Left kidney (tissue), 2 donors: Measurements from ENCODE around the gene MTMR3. TPM values are rescaled to one million over a fixed set of nuclear protein-coding genes. Genes with fewer than 3 reads are reported as not detected.

ENCODE experiments used
- DNase-seq: peaks from one replicate; pipeline ENCODE4 v3.0.0-alpha.2; 2013
- polyA plus RNA-seq: library from polyadenylated mRNA; unstranded; fragments of 120-200 nt; gene quantifications from one replicate; pipeline ENCODE4 v1.2.1, GENCODE V29; 2013; ENCODE audit not compliant: insufficient read length

MTMR3 gene
- polyA plus RNA-seq, 1 donor: 47.7 TPM

DNA sequence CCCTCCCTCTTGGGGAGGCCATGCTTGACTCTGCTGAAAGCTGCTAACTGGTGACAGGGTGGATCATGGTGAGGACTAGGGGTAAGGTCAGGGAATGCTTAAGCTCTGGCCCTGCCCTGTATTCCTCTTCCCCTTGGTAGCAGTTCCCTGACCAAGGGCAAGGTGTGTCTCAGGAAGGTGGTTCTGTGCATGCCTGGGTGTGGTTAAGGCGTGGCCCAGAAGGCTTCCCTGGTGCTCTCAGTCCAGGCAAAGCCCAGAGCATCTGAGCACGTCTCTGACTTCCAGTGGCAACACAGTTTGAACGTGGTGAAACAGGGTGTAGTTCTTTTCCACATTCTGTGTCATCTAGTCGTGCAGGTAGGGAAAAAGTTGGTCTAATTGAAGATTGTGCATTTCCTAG lies 144.2 kb downstream of the MTMR3 start:
- no peak for DNase-seq

DNA sequence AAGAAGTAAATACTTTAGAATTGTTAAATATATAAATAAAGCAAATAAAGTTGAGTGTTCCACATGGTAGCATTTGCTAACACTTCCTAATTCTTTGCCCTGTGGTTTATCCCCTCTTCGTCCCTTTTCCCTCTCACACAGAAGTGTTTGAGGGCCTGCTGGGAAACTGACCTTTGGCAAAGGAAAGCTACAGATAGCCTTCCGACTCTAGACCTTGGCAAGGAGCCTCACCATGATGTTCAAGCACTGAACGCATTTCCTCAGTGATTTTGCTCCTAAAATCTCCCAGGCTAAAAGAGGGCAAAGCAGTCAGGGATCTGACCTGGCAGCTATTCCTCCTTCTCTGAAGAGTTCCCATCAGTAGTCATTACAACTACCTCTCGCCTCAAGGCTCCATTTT lies 144.8 kb downstream of the MTMR3 start:
- DNase-seq: no peak

DNA sequence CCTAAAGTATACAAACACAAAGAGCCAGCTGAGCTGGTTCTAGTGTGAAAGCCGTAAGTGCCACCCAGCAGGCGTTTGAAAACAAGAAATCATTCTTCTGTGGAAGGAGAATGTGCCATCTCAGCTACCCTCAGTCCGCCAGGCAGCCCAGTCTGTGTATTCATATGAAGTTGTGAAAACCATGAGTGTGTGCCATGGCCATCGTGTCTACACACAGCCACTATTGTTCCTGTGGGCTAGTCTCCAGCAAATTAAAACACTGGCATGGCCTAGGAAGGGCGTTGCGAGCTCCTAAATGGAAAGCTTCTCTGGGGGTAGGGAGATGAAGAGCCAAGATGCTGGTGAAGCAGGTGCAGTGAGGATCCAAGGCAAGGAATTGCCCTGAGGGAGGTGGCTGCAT lies 145.8 kb downstream of the MTMR3 start:
- DNase-seq: no peak

DNA sequence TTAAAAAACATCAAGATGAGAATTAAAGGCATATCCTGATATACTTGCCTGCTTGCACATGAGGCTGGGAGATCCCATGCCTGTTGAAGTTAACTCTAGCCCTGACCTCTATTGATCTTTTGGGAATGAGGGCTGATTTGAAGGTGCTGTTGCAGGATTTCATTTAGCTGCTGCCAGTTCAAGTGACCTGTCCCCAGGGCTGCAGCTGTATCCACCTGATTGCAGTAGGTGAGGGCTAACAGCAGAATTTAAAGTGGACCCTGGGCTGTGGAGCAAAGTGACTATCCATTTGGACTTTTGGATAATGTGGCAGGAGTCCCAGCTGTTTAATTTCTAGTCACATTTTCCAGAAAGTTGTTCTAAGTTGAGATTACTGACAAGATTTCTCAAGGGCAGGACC lies 146.5 kb downstream of the MTMR3 start:
- no peak for DNase-seq

DNA sequence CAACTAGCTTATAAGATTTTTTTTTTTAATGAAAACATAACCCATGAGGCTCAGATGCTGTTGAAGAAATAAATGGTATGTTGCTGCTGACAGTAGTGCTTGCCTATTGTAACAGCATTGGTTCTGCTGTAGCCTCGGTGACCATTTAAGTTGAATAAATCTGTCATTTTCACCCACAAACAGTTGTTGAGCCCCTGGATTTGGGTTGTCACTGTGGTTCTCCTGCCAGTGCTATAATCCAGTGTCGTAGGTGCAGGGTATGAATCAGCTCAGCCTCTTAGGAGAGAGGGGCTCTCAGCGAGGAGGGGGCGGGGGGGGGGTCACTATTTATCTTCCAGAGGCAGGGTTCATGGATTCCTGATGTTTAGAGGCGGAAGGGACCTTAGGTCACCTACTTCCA lies 147.4 kb downstream of the MTMR3 start:
- no peak for DNase-seq

DNA sequence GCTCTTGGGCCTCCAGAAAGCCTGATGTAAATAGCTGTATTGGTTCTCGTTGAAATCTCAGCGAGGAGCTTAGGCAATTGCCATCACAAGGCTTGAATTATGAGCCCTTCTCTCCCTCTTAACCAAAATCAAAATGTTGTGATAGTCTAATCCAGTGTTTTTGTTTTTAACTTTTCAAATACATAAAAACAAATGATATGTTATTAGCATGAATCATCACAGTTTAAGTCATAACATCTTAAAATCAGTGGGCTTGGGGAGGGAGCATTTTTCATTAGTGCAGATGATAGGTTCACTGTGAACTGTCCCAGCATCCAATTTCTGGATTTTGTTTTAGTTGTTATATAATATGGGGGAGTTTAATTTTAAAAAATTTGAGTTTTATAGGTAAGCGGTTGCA lies 148.4 kb downstream of the MTMR3 start:
- DNase-seq: no peak

DNA sequence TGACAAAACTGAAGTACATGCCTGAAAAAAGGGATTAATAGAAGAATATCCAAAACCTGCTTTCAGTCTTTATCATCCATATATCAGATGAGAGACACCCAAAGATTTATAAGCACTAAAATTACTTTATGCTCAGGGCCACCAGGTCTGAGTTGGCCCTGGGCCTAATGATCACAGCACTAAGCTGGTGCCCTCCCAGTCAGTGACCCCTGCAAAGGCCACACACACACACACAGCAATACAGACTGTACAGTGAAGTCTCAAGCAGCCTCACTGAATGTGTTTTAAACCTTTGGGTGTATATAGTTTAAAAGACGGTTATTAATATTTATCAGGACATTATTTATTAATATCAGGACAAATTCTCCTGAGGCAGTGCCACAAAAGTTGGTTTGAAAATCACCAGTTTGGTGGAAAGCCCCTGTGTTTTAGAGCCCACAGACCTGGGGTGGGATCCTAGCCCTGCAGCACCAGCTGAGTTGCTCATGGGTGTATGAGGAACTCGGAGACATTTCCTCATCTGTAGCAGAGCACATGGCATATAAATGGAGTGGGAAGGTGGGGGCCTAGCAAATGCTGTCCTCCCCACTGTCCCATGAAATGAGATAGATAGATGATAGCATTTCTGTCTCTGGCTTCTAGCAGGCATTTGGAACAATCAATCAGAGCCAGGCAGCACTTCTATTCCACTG lies 148.9 kb downstream of the MTMR3 start:
- DNase-seq: no peak

DNA sequence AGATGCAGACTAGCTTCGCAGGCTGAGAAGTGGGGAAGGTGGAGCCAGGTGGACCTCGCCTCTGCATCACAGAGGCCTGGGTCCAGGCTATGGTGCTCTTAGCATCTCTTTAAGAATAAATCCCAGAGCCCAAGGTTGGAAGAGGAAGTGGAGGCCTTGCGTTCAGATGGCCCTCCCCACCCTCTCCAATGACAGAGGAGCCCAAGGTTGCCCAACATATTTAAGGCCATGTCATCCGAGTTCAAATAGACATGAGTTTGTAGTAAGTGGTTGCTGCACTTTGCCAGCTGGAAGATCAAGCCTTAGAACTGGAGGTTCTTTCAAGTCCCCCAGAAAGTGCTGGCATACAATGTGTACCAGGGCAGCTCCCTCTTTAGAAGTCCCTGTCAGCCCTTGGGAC lies 150.2 kb downstream of the MTMR3 start:
- DNase-seq: no peak

DNA sequence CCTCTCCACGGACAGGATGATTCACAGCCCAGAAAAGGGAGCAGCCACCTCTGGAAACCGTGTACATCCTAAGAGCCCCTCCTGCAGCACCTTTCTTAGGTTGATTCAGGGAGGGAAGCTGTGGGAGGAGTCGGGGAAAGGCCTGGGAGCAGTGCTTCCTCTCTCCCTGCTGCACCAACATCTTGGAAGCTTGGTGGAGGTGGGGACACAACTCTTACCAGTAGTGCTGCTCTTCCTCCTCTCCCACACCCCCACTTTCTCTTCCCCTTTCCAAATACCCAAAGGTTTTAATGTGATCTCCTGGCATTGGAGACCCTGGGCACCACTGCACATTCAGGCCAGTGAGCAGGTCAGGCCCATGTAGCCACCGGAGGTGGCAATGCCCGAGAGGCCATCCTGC lies 150.9 kb downstream of the MTMR3 start:
- DNase-seq: no peak

DNA sequence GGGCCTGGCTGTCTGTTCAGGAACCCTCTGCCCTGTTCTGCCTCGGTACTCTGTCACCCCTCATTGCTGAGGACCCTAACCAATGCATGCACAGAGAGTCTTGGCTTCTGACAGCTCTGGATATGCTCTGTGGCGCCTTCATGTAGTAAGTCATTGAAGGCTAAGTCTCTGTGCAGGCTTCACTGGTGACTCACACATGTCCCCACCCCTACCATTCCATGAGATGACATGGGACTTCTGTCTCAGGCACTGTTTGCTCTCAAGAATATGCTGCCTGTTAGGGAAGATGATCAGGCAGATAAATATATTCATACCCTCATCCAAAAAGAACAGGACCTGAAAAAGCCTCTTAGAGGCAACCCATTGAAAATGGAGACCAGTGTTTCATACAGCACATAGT lies 153.7 kb downstream of the MTMR3 start:
- DNase-seq: no peak

DNA sequence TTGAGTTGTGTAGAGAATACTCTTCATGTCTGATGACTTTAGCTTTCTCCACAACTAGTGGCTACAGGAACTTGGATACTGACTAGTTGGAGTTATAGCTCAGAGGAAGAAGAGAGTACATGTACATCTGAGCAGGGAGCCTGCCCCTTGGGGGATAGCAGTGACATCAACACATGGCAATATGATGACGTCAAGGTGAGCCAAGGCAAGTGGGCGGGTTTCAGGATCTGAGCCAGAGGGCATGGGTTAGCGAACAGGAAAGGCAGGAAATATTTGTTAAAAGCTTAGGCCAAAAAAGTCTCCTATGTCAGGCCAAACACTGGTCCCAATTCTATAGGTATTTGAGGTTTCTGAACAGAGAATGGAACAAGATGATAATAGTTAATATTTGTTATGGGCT lies 155.2 kb downstream of the MTMR3 start:
- DNase-seq: no peak

DNA sequence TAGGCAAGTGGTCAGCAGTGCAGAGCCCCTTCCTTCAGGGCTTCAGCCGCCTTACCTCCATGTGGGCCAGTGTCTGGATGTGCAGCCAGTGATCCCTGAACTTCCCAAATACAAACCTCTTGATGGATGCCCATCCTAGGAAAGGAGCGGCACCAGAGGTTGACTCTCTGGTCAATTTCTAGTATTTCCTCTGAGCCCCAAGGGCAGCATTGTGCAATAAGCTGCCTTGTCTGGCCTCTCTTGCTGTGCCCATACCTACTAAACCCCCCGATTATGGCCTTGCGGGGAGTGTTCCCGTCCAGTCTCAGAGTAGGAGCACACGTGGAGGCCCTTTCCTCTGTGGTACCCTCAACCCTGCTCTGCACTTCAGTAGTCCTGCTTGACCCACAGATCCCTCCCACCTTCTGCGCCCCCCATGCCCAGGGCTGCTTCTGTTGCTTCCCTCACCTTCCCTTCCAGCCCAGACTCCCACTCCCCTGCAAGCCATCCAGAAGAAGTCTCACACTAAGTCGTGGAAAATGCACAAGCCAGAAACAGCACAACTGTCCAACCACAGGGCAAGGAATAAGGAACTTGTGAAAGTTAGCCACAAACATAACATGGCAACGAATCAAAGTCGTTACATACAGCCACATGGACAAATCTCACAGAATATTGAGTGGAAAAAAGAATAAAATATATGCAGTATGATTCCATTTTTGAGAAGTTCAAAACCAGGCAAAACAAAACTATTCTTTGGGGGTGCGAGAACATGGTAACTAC lies 157.7 kb downstream of the MTMR3 start:
- DNase-seq: no peak

DNA sequence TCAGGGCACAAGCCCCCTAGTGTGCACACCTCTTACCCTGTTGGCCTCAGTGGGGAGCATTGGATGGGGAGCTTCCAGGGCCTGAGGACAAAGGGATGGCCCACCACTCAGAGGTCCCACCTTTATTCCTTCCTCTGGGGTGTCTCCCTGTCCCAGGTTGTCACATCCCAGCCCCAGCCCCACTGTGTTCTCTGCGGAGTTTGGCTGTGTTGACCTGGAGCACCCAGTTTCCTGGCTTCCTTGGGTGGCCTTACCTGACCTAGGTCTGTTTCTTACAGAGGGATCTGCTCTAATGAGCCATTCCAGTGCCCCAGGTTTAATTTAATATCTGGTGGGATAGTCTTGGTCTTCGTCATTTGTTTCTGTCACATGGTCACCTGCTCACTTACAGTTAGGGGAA lies 158.5 kb downstream of the MTMR3 start:
- DNase-seq: no peak

DNA sequence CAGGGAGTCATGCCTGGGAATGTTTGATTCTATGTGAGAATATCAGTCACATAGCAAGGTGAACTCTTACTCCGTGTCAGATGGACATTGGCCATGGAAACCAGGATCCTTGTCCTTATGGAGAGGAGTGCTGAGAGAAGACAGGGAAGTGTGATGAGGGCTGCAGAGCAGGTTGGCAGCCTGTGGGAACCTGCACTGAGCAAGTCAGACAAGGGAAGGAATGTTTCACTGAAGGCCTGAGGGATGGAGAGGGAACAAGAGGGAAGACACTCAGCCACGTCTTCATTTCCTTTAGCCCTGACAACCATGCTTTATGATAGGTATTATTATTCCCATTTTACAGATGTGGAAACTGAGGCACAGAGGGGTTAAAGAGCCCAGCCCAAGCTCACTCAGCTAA lies 158.9 kb downstream of the MTMR3 start:
- no peak for DNase-seq

DNA sequence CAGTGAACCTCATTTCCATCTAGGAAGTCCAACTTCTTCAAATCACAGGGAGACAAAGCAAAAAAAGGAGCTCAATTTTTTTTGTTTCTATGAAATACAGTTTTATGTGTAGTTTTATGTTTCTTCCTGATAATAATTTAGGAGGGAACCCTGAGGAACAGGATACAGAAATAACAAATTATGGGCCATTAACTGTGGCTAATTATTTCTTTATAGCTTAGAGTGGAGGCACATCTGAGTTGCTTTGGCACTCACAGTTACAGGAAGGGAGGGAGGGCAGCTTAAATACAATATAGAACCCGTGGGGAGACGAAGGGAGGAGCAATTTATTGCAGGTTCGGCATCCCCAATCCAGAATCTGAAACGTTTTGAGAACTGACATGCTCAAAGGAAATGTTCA lies 160.2 kb downstream of the MTMR3 start:
- DNase-seq: peak; percentile 21

DNA sequence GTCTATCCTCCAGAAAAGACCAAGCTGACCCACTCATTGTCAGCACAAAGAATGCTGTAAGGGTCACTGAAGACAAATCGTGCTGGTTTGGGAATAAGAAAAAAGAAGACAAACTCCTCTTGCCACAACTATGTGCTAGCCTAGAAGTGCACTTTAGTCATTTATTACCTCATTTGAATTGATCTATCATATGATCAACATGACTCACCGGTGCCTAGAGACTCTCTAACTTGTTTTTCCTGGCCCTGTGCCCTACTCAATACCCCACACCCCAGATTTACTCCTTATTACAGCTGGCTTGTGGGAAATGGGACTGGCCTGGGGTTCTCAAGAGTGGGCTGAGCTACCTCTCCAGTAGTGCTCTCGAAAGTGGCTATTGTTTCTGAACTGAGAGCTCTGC lies 161.4 kb downstream of the MTMR3 start:
- DNase-seq: no peak

DNA sequence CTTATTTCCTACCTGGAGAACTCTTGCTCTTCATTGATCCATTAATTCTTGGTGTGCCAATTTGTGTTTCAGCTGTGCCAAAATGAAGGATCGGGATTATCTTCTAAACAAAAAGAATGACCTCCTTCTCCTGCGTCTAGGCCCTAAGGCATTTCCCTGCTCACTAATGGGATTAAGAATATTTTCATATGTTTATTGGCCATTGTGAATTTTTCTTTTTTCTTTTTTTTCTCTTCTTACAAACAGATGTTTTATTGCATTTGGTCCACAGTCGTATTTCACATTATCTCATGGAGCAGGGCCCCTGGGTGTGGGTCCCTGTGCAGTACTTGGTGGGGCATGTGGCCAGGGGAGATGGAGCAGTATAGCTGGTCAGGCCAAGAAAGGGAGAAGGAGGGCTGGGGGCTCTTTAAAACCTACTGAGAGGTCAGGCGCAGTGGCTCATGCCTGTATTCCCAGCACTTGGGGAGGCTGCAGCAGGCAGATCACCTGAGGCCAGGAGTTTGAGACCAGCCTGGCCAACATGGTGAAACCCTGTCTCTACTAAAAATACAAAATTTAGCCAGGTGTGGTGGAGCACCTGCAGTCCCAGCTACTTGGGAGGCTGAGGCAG lies 162.0 kb downstream of the MTMR3 start:
- DNase-seq: no peak

DNA sequence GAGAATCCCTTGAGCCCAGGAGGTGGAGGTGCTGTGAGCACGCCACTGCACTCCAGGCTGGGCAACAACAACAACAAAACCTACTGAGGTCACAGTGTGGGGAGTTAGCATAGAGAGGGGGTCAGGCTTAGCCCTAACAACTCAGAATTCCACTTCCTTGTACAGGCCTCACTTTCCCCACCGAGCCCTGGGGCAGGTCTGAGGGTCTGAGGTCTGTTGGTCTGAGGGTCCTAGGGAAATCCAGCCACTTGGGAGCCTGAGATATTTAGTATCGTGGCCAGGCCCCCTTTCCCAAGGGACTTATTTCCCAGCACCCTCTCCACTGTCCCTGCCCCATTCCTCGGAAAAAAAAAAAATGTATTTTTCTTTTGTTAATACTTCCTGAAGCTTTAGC lies 162.5 kb downstream of the MTMR3 start:
- DNase-seq: no peak

DNA sequence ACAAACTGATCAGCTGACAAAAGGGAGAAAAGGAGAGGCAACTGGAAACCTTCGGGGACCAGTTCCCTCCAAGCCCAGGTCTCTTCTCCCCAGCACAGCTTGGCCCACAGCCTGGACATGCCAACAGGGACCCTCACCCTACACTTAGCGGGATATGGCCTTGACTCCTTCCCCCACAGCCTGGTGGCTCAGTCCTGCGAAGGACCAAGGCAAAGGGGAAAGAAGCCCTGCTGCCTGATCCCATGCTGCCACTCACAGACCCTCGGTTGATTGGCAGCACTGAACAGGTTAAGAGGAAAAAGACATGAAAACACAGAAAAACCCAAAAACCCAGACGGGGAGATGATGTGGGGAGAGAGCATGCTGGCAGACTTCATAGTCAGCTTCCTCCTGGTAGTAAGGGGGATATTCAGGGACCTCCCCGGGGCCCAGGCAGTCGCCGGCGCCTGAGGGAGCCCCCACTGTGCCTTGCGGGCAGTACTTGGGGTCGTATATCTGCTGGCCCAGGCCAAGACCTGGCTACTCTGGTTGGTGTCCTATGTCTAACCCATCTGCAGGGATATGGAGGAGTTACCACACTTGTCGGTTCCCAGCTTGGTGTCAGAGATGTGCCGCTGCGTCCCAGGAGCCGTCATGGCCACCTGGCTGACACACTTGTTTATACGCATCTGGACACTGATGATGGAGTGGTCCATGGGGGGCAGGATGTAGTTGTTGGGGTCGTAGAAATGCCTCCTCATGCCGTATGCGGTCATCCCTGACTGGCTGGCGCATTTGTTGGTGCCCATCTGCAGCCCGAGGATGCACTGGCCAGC lies 163.1 kb downstream of the MTMR3 start:
- no peak for DNase-seq

DNA sequence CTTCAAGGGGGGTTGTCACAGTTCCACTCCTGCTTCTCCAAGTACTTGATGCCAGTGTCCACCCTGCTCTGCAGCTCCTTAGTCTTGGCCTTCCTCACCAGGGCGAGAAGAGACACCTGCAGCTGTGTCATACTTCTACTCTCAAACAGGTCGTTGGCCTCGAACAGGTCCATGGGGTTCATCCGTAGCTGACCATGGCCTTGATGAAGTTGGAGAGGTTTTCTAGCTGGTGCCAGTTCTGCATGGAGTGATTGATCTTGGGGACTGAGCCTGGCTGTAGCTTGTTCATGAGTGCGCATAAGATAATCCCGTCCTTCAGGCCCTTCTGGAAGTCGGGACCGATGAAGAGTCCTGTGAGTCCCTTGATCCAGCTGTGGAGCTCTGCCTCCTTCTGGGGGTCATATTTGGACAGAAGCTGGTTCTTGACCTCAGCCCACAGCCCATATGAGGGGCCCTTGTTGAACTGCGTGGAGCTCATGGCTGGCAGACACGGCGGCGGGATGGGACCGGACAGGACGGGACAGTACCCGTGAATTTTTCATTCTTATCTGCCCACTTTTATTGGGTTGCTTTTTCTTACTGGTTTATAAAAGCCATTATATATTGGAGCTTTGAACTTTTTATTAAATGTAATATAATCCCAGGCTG lies 163.9 kb downstream of the MTMR3 start:
- DNase-seq: no peak

DNA sequence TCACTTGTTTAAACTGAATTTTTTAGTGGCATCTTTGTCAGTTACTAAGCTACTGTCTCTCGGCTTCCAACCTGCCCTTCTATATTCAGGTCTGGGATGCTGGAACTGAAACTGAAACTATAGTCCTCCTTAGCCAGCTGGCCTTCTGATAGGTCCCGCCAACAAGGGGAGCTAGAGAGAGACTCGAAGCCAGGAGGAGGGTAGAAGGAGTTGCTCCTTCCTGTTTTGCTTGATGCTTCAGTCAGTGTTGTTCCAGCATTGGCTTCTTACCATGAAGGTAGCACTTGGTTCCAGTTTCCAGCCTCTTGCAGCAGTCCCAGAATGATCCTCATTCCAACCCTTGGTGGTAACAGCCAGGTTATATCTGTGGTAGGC lies 164.4 kb downstream of the MTMR3 start:
- no peak for DNase-seq

DNA sequence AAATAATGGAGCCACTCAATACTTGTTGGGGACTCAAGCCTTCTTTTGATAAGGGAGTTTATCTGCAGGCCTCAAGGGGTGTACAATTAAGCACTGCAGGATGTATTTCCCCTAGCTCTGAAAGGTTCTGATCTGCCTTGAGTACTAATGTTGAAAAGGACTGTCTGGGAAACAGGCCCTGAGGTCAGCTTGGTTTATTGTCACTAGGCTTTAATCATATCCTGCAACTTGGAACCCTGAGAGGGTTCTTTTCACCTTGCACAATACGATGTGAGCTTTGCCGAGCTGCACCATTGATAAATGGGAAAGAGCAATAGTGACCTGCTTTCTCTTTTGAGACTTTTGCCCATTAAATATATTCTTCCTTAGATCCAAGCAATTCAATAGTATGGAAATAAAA lies 165.7 kb downstream of the MTMR3 start:
- no peak for DNase-seq
